Fibroblast of lung (primary cell): Measurements from ENCODE around the gene LMNTD1. TPM values are rescaled to one million over a fixed set of nuclear protein-coding genes. Genes with fewer than 3 reads are reported as not detected.

Experiments used
- DNase-seq, 2 donors: peaks; one replicate each; pipeline versions ENCODE4 v3.0.0 to v3.0.0-alpha.2; 2010; ENCODE audit warnings: low read depth in 2 of 2
- H2AFZ ChIP-seq: 2 replicates; pipeline ENCODE4 v1.5.1; 2012; ENCODE audit warnings: low read length, control low read depth, inconsistent platforms
- H3K27ac ChIP-seq: 2 replicates; pipeline ENCODE4 v1.5.1; 2011; ENCODE audit warnings: low read length, control low read depth; ENCODE audit not compliant: insufficient read depth
- H3K27me3 ChIP-seq: 2 replicates; pipeline ENCODE4 v1.5.1; 2011; ENCODE audit warnings: mild to moderate bottlenecking, low read length; ENCODE audit not compliant: control insufficient read depth, insufficient read depth
- H3K36me3 ChIP-seq: 2 replicates; pipeline ENCODE4 v1.5.1; 2011; ENCODE audit warnings: low read length; ENCODE audit not compliant: control insufficient read depth, insufficient read depth
- H3K4me1 ChIP-seq: 2 replicates; pipeline ENCODE4 v1.5.1; 2011; ENCODE audit warnings: low read length; ENCODE audit not compliant: control insufficient read depth, insufficient read depth; ENCODE audit errors: extremely low read depth
- H3K4me2 ChIP-seq: 2 replicates; pipeline ENCODE4 v1.5.1; 2011; ENCODE audit warnings: low read length, control low read depth; ENCODE audit not compliant: insufficient read depth; ENCODE audit errors: extremely low read depth
- H3K4me3 ChIP-seq, 4 experiments: fragments of 200-600 bp in 1 of 4; sonication (generic) in 1 of 4; replicated peaks in 1 of 4; 2 replicates each; pipeline ENCODE4 v1.5.1; 2011 to 2016; ENCODE audit warnings: low read length in 4 of 4, low read depth in 3 of 4, mild to moderate bottlenecking in 3 of 4, control low read depth in 2 of 4, inconsistent platforms in 1 of 4, mixed read lengths in 1 of 4; ENCODE audit not compliant: insufficient read depth in 1 of 4; ENCODE audit errors: control extremely low read depth in 1 of 4
- H3K79me2 ChIP-seq: 2 replicates; pipeline ENCODE4 v1.5.1; 2012; ENCODE audit warnings: mild to moderate bottlenecking, low read length, inconsistent platforms; ENCODE audit not compliant: control insufficient read depth, insufficient read depth
- H3K9ac ChIP-seq: 2 replicates; pipeline ENCODE4 v1.5.1; 2011; ENCODE audit warnings: mild to moderate bottlenecking, low read length, control low read depth; ENCODE audit not compliant: insufficient read depth
- H3K9me3 ChIP-seq: 2 replicates; pipeline ENCODE4 v1.5.1; 2012; ENCODE audit warnings: low read depth, low read length; ENCODE audit not compliant: control insufficient read depth, insufficient read depth
- H4K20me1 ChIP-seq: 2 replicates; pipeline ENCODE4 v1.5.1; 2011; ENCODE audit warnings: low read length; ENCODE audit not compliant: control insufficient read depth, insufficient read depth; ENCODE audit errors: extremely low read depth
- EZH2 ChIP-seq: IDR thresholded peaks from 2 replicates; pipeline ENCODE4 v1.5.1; 2012; ENCODE audit warnings: low read length, control low read depth, mild to moderate bottlenecking; ENCODE audit errors: missing control alignments
- polyA plus RNA-seq, 2 donors: library from polyadenylated mRNA; depleted of rRNA in 1 of 2; stranded (reverse) in 1 of 2; unstranded in 1 of 2; fragments of >200 nt; gene quantifications; 2 replicates each; pipeline ENCODE4 v1.2.1, GENCODE V29; 2011 to 2012; ENCODE audit warnings: missing spikeins in 1 of 2
- total RNA-seq: library from RNA; depleted of rRNA; stranded (reverse); fragments of >200 nt; gene quantifications from 2 replicates; pipeline ENCODE4 v1.2.1, GENCODE V29; 2014
- TF ChIP-seq, protein P1 (sequence below), 2 donors: IDR thresholded peaks in 1 of 2; conservative IDR thresholded peaks in 1 of 2; 1 replicate in 1 of 2; 2 replicates in 1 of 2; pipeline ENCODE4 v1.5.1; 2011 to 2012; ENCODE audit warnings: low read length in 2 of 2, control low read depth in 1 of 2, inconsistent platforms in 1 of 2, low read depth in 1 of 2, mild to moderate bottlenecking in 1 of 2

Gene LMNTD1
- total and polyA plus RNA-seq, 2 donors (not counting 1 experiment from before 2014, with no cell fraction given) = not detected

DNA sequence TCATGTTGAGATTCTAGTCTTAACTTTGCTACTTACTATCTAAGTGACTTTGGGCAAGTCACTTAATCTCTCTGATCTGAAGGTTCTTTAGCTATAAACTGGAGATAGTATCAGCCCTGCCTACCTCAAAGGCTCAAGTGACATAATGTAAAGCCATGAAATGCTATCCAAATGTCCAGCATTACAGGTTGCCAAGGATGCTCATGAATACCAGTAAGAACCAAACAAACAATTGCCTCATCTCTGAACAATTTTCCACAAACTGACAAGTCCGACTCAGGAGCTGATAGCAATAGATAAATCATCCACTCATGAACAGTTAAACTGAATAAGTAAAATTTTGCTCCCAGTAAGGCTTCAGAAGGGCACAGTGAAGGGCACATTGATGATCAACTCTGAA is 51.5 kb downstream of the LMNTD1 start:
- Histone ChIP-seq H3K27ac (no peak overlapping the region), H3K4me2 (no peak overlapping the region), H3K79me2 (no peaks in the 10 kb centered on the region), H3K9me3 (no peaks in the 10 kb centered on the region), H3K27me3 (no peaks in the 10 kb centered on the region), H3K36me3 (no peaks in the 10 kb centered on the region), H3K4me3 (no peak overlapping the region), H4K20me1 (no peaks in the 10 kb centered on the region), H3K4me1 (no peaks in the 10 kb centered on the region), H3K9ac (no peak overlapping the region), H2AFZ (no peak overlapping the region)
- TF ChIP-seq EZH2 = no peak
- TF ChIP-seq, protein P1, sequence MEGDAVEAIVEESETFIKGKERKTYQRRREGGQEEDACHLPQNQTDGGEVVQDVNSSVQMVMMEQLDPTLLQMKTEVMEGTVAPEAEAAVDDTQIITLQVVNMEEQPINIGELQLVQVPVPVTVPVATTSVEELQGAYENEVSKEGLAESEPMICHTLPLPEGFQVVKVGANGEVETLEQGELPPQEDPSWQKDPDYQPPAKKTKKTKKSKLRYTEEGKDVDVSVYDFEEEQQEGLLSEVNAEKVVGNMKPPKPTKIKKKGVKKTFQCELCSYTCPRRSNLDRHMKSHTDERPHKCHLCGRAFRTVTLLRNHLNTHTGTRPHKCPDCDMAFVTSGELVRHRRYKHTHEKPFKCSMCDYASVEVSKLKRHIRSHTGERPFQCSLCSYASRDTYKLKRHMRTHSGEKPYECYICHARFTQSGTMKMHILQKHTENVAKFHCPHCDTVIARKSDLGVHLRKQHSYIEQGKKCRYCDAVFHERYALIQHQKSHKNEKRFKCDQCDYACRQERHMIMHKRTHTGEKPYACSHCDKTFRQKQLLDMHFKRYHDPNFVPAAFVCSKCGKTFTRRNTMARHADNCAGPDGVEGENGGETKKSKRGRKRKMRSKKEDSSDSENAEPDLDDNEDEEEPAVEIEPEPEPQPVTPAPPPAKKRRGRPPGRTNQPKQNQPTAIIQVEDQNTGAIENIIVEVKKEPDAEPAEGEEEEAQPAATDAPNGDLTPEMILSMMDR (conservative IDR thresholded peaks at IDR 0.05 in 1 of 2, IDR thresholded peaks at IDR 0.05 in 1 of 2; ENCODE audit: low read depth in 1 of 2, low read length in 2 of 2) = no peak
- peak in 1 of 2 donors; percentile 53 for DNase-seq

DNA sequence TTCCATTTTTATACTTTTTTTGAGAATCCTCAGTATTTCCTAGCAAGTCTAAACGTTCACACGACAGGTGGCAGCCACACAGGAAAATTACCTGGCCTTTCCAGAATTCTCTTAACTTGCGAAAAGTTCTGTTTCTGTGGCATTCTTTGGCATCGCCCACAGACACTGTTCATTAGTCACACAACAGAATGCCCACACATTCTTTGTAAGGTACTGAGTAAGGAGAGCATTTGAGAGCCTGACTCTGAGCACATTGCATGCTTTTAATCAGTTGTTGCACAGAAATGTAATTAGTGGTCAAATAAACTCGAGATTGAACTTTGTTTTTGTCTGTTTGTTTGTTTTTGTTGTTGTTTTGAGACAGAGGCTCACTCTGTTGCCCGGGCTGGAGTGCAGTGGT is 52.4 kb downstream of the LMNTD1 start:
- H3K27me3 ChIP-seq = no peaks in the 10 kb centered on the region
- DNase-seq = peak in 1 of 2 donors; percentile 59
- no peak overlapping the region for H3K4me2 ChIP-seq

DNA sequence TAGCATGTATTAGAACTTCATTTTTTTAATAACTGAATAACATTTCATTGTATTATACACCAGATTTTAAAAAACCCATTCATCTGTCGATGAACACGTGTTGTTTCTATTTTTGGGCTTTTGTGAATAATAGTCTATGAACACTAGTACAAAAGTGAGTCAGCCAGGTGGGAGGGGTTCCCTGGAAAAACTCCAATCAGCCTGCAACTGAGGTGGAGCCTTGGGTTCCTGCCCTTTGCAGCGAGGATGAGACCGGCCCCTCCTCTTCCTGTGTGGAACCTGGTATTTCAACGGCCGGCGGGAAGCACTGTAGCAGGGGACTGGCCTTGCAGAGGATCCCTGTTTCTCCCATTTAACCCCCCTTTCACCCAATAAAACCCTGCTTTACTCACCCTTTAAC is 56.1 kb downstream of the LMNTD1 start:
- no peak overlapping the region for H3K4me2 ChIP-seq
- H2AFZ ChIP-seq = no peak overlapping the region
- no peaks in the 10 kb centered on the region for H3K9me3 ChIP-seq
- H3K27me3 ChIP-seq = no peaks in the 10 kb centered on the region
- no peak overlapping the region for H3K27ac ChIP-seq
- H3K4me1 ChIP-seq = peaks cover 5% of the 10 kb centered on the region
- no peaks in the 10 kb centered on the region for H3K79me2 ChIP-seq
- peak in 1 of 2 donors; percentile 60 for DNase-seq
- no peaks in the 10 kb centered on the region for H4K20me1 ChIP-seq
- no peaks in the 10 kb centered on the region for H3K36me3 ChIP-seq
- no peak overlapping the region for H3K9ac ChIP-seq
- H3K4me3 ChIP-seq = no peak overlapping the region
- TF ChIP-seq, protein P1 (conservative IDR thresholded peaks at IDR 0.05 in 1 of 2, IDR thresholded peaks at IDR 0.05 in 1 of 2; ENCODE audit: low read depth in 1 of 2, low read length in 2 of 2) = no peak
- TF ChIP-seq EZH2 = no peak

More for the DNA sequence above, 52.4 kb downstream of the LMNTD1 start:
- Histone ChIP-seq H3K4me3 (no peak overlapping the region), H2AFZ (no peak overlapping the region), H3K4me1 (no peaks in the 10 kb centered on the region), H4K20me1 (no peaks in the 10 kb centered on the region), H3K36me3 (no peaks in the 10 kb centered on the region), H3K9me3 (no peaks in the 10 kb centered on the region), H3K27ac (no peak overlapping the region), H3K9ac (no peak overlapping the region), H3K79me2 (no peaks in the 10 kb centered on the region)
- TF ChIP-seq EZH2 = no peak
- TF ChIP-seq, protein P1 (conservative IDR thresholded peaks at IDR 0.05 in 1 of 2, IDR thresholded peaks at IDR 0.05 in 1 of 2; ENCODE audit: low read depth in 1 of 2, low read length in 2 of 2) = no peak
